Psoas muscle (tissue), 8 donors: ENCODE measurements around the gene QSOX2. TPM values are rescaled to one million over a fixed set of nuclear protein-coding genes. Genes with fewer than 3 reads are reported as not detected.

Experiments
- ATAC-seq, 4 donors: fragments of 200-7000 bp; cut with Tn5 transposase; one replicate each; pipeline ENCODE4 v1.9.1; 2020; ENCODE audit warnings: moderate library complexity in 3 of 4, mild to moderate bottlenecking in 2 of 4
- DNase-seq, 2 donors: peaks; one replicate each; pipeline ENCODE4 v3.0.0-alpha.2; 2020
- H3K27ac ChIP-seq: fragments of 200-600 bp; one replicate; pipeline ENCODE4 v1.8.0; 2022
- H3K27me3 ChIP-seq, 3 donors: fragments of 200-600 bp in 1 of 3; one replicate each; pipeline versions ENCODE4 v1.6.1 to v1.8.0; 2013 to 2022; ENCODE audit warnings: low read length in 2 of 3, mild to moderate bottlenecking in 2 of 3, moderate library complexity in 1 of 3; ENCODE audit not compliant: insufficient read depth in 3 of 3
- H3K36me3 ChIP-seq, 2 donors: fragments of 200-600 bp in 1 of 2; one replicate each; pipeline versions ENCODE4 v1.6.1 to v1.8.0; 2013 to 2022; ENCODE audit warnings: low read depth in 1 of 2, mild to moderate bottlenecking in 1 of 2, moderate library complexity in 1 of 2; ENCODE audit not compliant: insufficient read depth in 1 of 2
- H3K4me1 ChIP-seq: fragments of 200-600 bp; one replicate; pipeline ENCODE4 v1.8.0; 2022
- H3K4me3 ChIP-seq: fragments of 200-600 bp; one replicate; pipeline ENCODE4 v1.8.0; 2022; ENCODE audit warnings: mild to moderate bottlenecking
- H3K9me3 ChIP-seq: fragments of 200-600 bp; one replicate; pipeline ENCODE4 v1.8.0; 2022
- CTCF ChIP-seq: fragments of 200-600 bp; IDR thresholded peaks from one replicate; pipeline ENCODE4 v1.8.0; 2022; ENCODE audit warnings: antibody characterized with exemption
- WGBS, 3 donors: extraction: QIAGEN DNeasy Blood & Tissue Kit; methylation state at CpG; one replicate each; pipeline versions ENCODE4 v1.1.6 to v1.1.7; 2013; 5-methylcytosine and 5-hydroxymethylcytosine counted together
- intact Hi-C, 2 donors: fragments of 100-400 bp; cut with DNase I; formaldehyde crosslinking; loops; one replicate each; pipeline versions ENCODE4 v1.11.0 to v1.14.2; 2022
- polyA plus RNA-seq, 3 donors: library from polyadenylated mRNA; stranded (reverse); fragments of 200-250 nt; gene quantifications; one replicate each; pipeline ENCODE4 v1.2.3, GENCODE V29; 2013
- total RNA-seq, 4 donors: library from RNA; stranded (reverse); fragmentation: NEBNext Ultra II Directional in 2 of 4; extraction: Animal tissue kit (Norgen Biotek cat#: 25700) in 2 of 4; gene quantifications; one replicate each; pipeline versions ENCODE4 v1.2.1 to v1.2.4, GENCODE V29; 2021 to 2023
- donor health status: healthy with polysubstance abuse.
- donor health status: DM: no; HTN: no; CAD: no; lungs with moderate emphysema.
- donor health status: Bipolar disorder and iron deficiency.
- donor health status: healthy.
- donor health status: DM: yes; HTN: yes; CAD: no.
- donor health status: DM: no; HTN: no; CAD: no.
- donor health status: DM: no; HTN: no; CAD: no.
- donor health status: DM: yes; HTN: yes; CAD: no.

QSOX2 gene
- total and polyA plus RNA-seq, 7 donors: 3.6 to 7.5 (median 5.6) TPM

- intact Hi-C loops: no loop called here
- Histone ChIP-seq H3K4me1 (no peaks in the 10 kb centered on the region), H3K27me3 (peaks cover 0 to 37% (median 11%) of the 10 kb centered on the region in 3 donors), H3K27ac (no peak overlapping the region), H3K9me3 (no peaks in the 10 kb centered on the region), H3K36me3 (no peaks in the 10 kb centered on the region), H3K4me3 (no peak overlapping the region)
- ATAC-seq (no peak), DNase-seq (no peak)
- 83 to 84% (median 83%) methylated on average over 10 of the region's 10 CpGs for WGBS, 3 donors
- no peak for TF ChIP-seq CTCF
Measured at GRCh38 chr9:136252846-136253245, 7.2 kb upstream of the QSOX2 start.

GRCh38 chr9:136252281-136252680 lies 6.7 kb upstream of the QSOX2 start:
- 83 to 85% (median 85%) methylated on average over 22 to 29 of the region's 29 CpGs for WGBS, 3 donors
- DNase-seq (no peak), ATAC-seq (no peak)
- intact Hi-C loops: no loop called here
- TF ChIP-seq CTCF: no peak
- H3K27me3 ChIP-seq: peaks cover 0 to 33% (median 11%) of the 10 kb centered on the region in 3 donors
- no peaks in the 10 kb centered on the region for H3K36me3 ChIP-seq
- no peaks in the 10 kb centered on the region for H3K4me1 ChIP-seq
- no peaks in the 10 kb centered on the region for H3K9me3 ChIP-seq
- no peak overlapping the region for H3K27ac ChIP-seq
- no peak overlapping the region for H3K4me3 ChIP-seq

GRCh38 chr9:136251264-136252115 lies 5.9 kb upstream of the QSOX2 start:
- no peak overlapping the region for H3K27ac ChIP-seq
- ATAC-seq (no peak), DNase-seq (no peak)
- no peaks in the 10 kb centered on the region for H3K36me3 ChIP-seq
- TF ChIP-seq CTCF: no peak
- 69 to 81% (median 79%) methylated on average over 32 to 50 of the region's 50 CpGs for WGBS, 3 donors
- H3K9me3 ChIP-seq: no peaks in the 10 kb centered on the region
- no peaks in the 10 kb centered on the region for H3K4me1 ChIP-seq
- H3K27me3 ChIP-seq: peaks cover 0 to 30% (median 11%) of the 10 kb centered on the region in 3 donors
- H3K4me3 ChIP-seq: no peak overlapping the region
- intact Hi-C loops: no loop called here

- WGBS, 3 donors: 43 to 56% (median 50%) methylated on average over 10 of the region's 10 CpGs
- no peaks in the 10 kb centered on the region for H3K4me1 ChIP-seq
- H3K9me3 ChIP-seq: no peaks in the 10 kb centered on the region
- no peak overlapping the region for H3K27ac ChIP-seq
- H3K27me3 ChIP-seq: peaks cover 0 to 23% (median 8%) of the 10 kb centered on the region in 3 donors
- intact Hi-C loops: no loop called here
- H3K4me3 ChIP-seq: no peak overlapping the region
- no peak for ATAC-seq
- DNase-seq: no peak
- TF ChIP-seq CTCF: no peak
- H3K36me3 ChIP-seq: no peaks in the 10 kb centered on the region
Measured at GRCh38 chr9:136250676-136251075, 5.1 kb upstream of the QSOX2 start.
